A673 (cell line): ENCODE results near the gene NXPH3.

Source experiments
- EZH2 ChIP-seq: fragments of 200-600 bp; sonication (generic); IDR thresholded peaks from 2 replicates; pipeline ENCODE4 v1.6.1; 2017; ENCODE audit warnings: borderline replicate concordance, low read depth, mild to moderate bottlenecking, mixed read lengths, antibody characterized with exemption, low read length; ENCODE audit not compliant: poor library complexity, severe bottlenecking
- TF ChIP-seq, protein P1 (sequence below): fragments of 300-800, 200-600 bp; sonication (generic); conservative IDR thresholded peaks from 2 replicates; pipeline ENCODE4 v1.5.1; 2017; ENCODE audit warnings: low read depth, mild to moderate bottlenecking, antibody characterized with exemption, low read length, moderate library complexity, mixed read lengths

DNA sequence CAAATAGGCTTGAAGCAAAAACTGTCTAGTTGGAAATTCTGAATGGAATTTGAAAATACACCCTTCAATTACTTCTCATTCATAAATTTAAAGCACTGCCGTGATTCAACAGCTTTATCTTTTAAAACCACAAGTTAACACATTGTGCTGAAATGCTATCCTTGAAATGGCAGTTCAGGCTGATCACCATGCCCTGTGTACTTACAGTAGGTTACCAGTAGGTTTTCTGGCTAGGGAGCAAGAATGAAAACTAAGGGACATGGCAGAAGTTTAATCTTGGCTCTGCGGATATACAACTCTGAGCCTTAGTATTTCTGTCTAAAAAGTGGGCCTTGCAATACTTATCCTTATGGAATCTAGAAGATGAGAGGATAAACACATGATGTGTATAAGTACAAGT is 28.0 kb downstream of the NXPH3 start:
- no peak for TF ChIP-seq EZH2
- TF ChIP-seq, protein P1, sequence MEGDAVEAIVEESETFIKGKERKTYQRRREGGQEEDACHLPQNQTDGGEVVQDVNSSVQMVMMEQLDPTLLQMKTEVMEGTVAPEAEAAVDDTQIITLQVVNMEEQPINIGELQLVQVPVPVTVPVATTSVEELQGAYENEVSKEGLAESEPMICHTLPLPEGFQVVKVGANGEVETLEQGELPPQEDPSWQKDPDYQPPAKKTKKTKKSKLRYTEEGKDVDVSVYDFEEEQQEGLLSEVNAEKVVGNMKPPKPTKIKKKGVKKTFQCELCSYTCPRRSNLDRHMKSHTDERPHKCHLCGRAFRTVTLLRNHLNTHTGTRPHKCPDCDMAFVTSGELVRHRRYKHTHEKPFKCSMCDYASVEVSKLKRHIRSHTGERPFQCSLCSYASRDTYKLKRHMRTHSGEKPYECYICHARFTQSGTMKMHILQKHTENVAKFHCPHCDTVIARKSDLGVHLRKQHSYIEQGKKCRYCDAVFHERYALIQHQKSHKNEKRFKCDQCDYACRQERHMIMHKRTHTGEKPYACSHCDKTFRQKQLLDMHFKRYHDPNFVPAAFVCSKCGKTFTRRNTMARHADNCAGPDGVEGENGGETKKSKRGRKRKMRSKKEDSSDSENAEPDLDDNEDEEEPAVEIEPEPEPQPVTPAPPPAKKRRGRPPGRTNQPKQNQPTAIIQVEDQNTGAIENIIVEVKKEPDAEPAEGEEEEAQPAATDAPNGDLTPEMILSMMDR, result no peak
